HEK293 (cell line): ENCODE results near the gene SPC24.
A peak's percentile ranks its signal among the peaks of the same experiment; 100 is the strongest.

Experiments used
- ATF2 ChIP-seq: fragments of 450-650 bp; formaldehyde crosslinking; IDR thresholded peaks from 2 replicates; pipeline ENCODE4 v1.5.1; 2016; ENCODE audit warnings: missing biosample characterization, missing genetic modification characterization, low read depth
- EGR2 ChIP-seq: fragments of 450-650 bp; formaldehyde crosslinking; IDR thresholded peaks from 2 replicates; pipeline ENCODE4 v1.5.1; 2016; ENCODE audit warnings: low read depth, missing biosample characterization, missing genetic modification characterization
- HIC1 ChIP-seq: fragments of 450-650 bp; formaldehyde crosslinking; IDR thresholded peaks from 2 replicates; pipeline ENCODE4 v1.5.1; 2016; ENCODE audit warnings: missing biosample characterization, missing genetic modification characterization
- KLF1 ChIP-seq: fragments of 450-650 bp; formaldehyde crosslinking; IDR thresholded peaks from 2 replicates; pipeline ENCODE4 v1.5.1; 2016; ENCODE audit warnings: missing biosample characterization, missing genetic modification characterization
- KLF17 ChIP-seq: fragments of 450-650 bp; formaldehyde crosslinking; IDR thresholded peaks from 2 replicates; pipeline ENCODE4 v1.5.1; 2016; ENCODE audit warnings: missing biosample characterization, missing genetic modification characterization
- PRDM1 ChIP-seq: fragments of 450-650 bp; formaldehyde crosslinking; IDR thresholded peaks from 2 replicates; pipeline ENCODE4; 2016; ENCODE audit warnings: missing biosample characterization, missing genetic modification characterization
- PRDM2 ChIP-seq: fragments of 450-650 bp; formaldehyde crosslinking; IDR thresholded peaks from 2 replicates; pipeline ENCODE4 v1.5.1; 2016; ENCODE audit warnings: missing biosample characterization, missing genetic modification characterization, borderline replicate concordance
- TRIM28 ChIP-seq: IDR thresholded peaks from 2 replicates; pipeline ENCODE4 v1.6.1; 2011; ENCODE audit warnings: low read length, control low read depth, borderline replicate concordance
- ZNF211 ChIP-seq: fragments of 450-650 bp; formaldehyde crosslinking; IDR thresholded peaks from 2 replicates; pipeline ENCODE4 v1.5.1; 2016; ENCODE audit warnings: low read depth, missing biosample characterization, missing genetic modification characterization
- ZNF24 ChIP-seq: fragments of 450-650 bp; formaldehyde crosslinking; IDR thresholded peaks from 2 replicates; pipeline ENCODE4 v1.5.1; 2016; ENCODE audit warnings: missing biosample characterization, missing genetic modification characterization
- ZNF26 ChIP-seq: fragments of 450-650 bp; formaldehyde crosslinking; IDR thresholded peaks from 2 replicates; pipeline ENCODE4 v1.5.1; 2016; ENCODE audit warnings: missing biosample characterization, missing genetic modification characterization
- ZNF311 ChIP-seq: fragments of 450-650 bp; formaldehyde crosslinking; IDR thresholded peaks from 2 replicates; pipeline ENCODE4 v1.5.1; 2017; ENCODE audit warnings: missing biosample characterization, missing genetic modification characterization, borderline replicate concordance
- ZNF426 ChIP-seq: fragments of 450-650 bp; formaldehyde crosslinking; IDR thresholded peaks from 2 replicates; pipeline ENCODE4 v1.5.1; 2017; ENCODE audit warnings: missing biosample characterization, missing genetic modification characterization, mild to moderate bottlenecking, inconsistent platforms, moderate library complexity
- ZNF473 ChIP-seq: fragments of 450-650 bp; formaldehyde crosslinking; IDR thresholded peaks from 2 replicates; pipeline ENCODE4 v1.5.1; 2017; ENCODE audit warnings: missing biosample characterization, missing genetic modification characterization
- ZNF488 ChIP-seq: fragments of 450-650 bp; formaldehyde crosslinking; IDR thresholded peaks from 2 replicates; pipeline ENCODE4 v1.5.1; 2016; ENCODE audit warnings: missing biosample characterization, missing genetic modification characterization
- ZNF571 ChIP-seq: fragments of 450-650 bp; formaldehyde crosslinking; IDR thresholded peaks from 2 replicates; pipeline ENCODE4 v1.5.0; 2017; ENCODE audit warnings: missing biosample characterization, missing genetic modification characterization
- ZNF585B ChIP-seq: fragments of 450-650 bp; formaldehyde crosslinking; IDR thresholded peaks from 2 replicates; pipeline ENCODE4 v1.5.1; 2016; ENCODE audit warnings: missing biosample characterization, missing genetic modification characterization
- ZNF670 ChIP-seq: fragments of 450-650 bp; formaldehyde crosslinking; IDR thresholded peaks from 2 replicates; pipeline ENCODE4 v1.5.1; 2016; ENCODE audit warnings: missing biosample characterization, missing genetic modification characterization, low read depth
- ZNF677 ChIP-seq: fragments of 450-650 bp; IDR thresholded peaks from 2 replicates; pipeline ENCODE4 v1.5.0; 2018; ENCODE audit warnings: missing biosample characterization, mild to moderate bottlenecking, missing genetic modification characterization, moderate library complexity
- ZNF777 ChIP-seq: fragments of 450-650 bp; formaldehyde crosslinking; IDR thresholded peaks from 2 replicates; pipeline ENCODE4 v1.5.1; 2017; ENCODE audit warnings: missing biosample characterization, missing genetic modification characterization, borderline replicate concordance
- ZNF785 ChIP-seq: fragments of 450-650 bp; formaldehyde crosslinking; IDR thresholded peaks from 2 replicates; pipeline ENCODE4 v1.5.1; 2016; ENCODE audit warnings: missing biosample characterization, missing genetic modification characterization
- ZNF830 ChIP-seq: fragments of 450-650 bp; IDR thresholded peaks from 2 replicates; pipeline ENCODE4 v1.5.0; 2018; ENCODE audit warnings: missing biosample characterization, missing genetic modification characterization, low read depth, mild to moderate bottlenecking, moderate library complexity
- ZNF837 ChIP-seq: fragments of 450-650 bp; formaldehyde crosslinking; IDR thresholded peaks from 2 replicates; pipeline ENCODE4 v1.5.1; 2016; ENCODE audit warnings: missing biosample characterization, missing genetic modification characterization
- ZSCAN18 ChIP-seq: fragments of 450-650 bp; formaldehyde crosslinking; IDR thresholded peaks from 2 replicates; pipeline ENCODE4 v1.5.1; 2016; ENCODE audit warnings: missing biosample characterization, missing genetic modification characterization

SPC24 gene

GRCh38 chr19:11196406-11197287, 41.1 kb upstream of the SPC24 start (continued):
- TF ChIP-seq HIC1 (peak; percentile 32; the same call in 1 of the 2 replicates), PRDM2 (tag by site-specific recombination) (no peak), ZNF488 (tag by site-specific recombination) (no peak), ZNF785 (tag by site-specific recombination) (no peak), ZNF473 (tag by site-specific recombination) (no peak), EGR2 (tag by site-specific recombination) (peak; percentile 40), ZNF426 (tag by site-specific recombination) (no peak), ZNF830 (tag by site-specific recombination) (no peak), ZNF585B (tag by site-specific recombination) (no peak), ZNF211 (tag by site-specific recombination) (no peak; the same call in 1 of the 2 replicates), KLF17 (peak; percentile 25; the same call in 1 of the 2 replicates), ZNF311 (no peak), ZNF670 (tag by site-specific recombination) (no peak), KLF1 (tag by site-specific recombination) (no peak), ZSCAN18 (tag by site-specific recombination) (no peak), PRDM1 (tag by site-specific recombination) (no peak), ZNF777 (tag by site-specific recombination) (no peak; the same call in 1 of the 2 replicates), ZNF677 (tag by site-specific recombination) (no peak), ZNF571 (tag by site-specific recombination) (no peak), ZNF24 (no peak), ATF2 (tag by site-specific recombination) (no peak), ZNF26 (no peak), TRIM28 (no peak), ZNF837 (tag by site-specific recombination) (no peak)
